Measurements from ENCODE around the gene ZBTB1. TPM values are rescaled to one million over a fixed set of nuclear protein-coding genes. Genes with fewer than 3 reads are reported as not detected.

ZBTB1 gene
- total and polyA plus RNA-seq, 2 donors (not counting 1 experiment from before 2014, with no cell fraction given): 52.8 to 108 TPM

Small RNA genes within 50 kb of the gene (small RNA-seq; reads per million reads assigned to genes)
- gene AL049869.4 (ENCODE audit: insufficient read length, low read depth, low replicate concordance): not detected

Other genes starting within 250 kb of the ZBTB1 start
- gene ESR2, start 210.4 kb upstream of the ZBTB1 start, total RNA-seq: 87.8 and 98.7 TPM in 2 replicates
- gene ESR2, start 210.4 kb upstream of the ZBTB1 start, polyA plus RNA-seq: 3.6 and 5.4 TPM in 2 replicates
- gene MTHFD1, start 116.4 kb upstream of the ZBTB1 start, total RNA-seq: 47.1 and 51.3 TPM in 2 replicates
- gene MTHFD1, start 116.4 kb upstream of the ZBTB1 start, polyA plus RNA-seq: 32.3 and 34.5 TPM in 2 replicates
- gene AKAP5, start 39.3 kb upstream of the ZBTB1 start, total RNA-seq: 1.4 and 1.7 TPM in 2 replicates
- 0.21 and 0.32 TPM in 2 replicates for gene AKAP5, start 39.3 kb upstream of the ZBTB1 start, polyA plus RNA-seq
- 45.7 and 51.0 TPM in 2 replicates for gene ZBTB25, start 932 bp upstream of the ZBTB1 start, total RNA-seq
- gene ZBTB25, start 932 bp upstream of the ZBTB1 start, polyA plus RNA-seq: 19.8 and 20.8 TPM in 2 replicates
- 14.9 and 19.6 TPM in 2 replicates for gene HSPA2, start 36.0 kb downstream of the ZBTB1 start, total RNA-seq
- gene HSPA2, start 36.0 kb downstream of the ZBTB1 start, polyA plus RNA-seq: 3.6 and 4.5 TPM in 2 replicates
- gene PPP1R36, start 45.2 kb downstream of the ZBTB1 start, total RNA-seq: not detected in 2 replicates
- gene PPP1R36, start 45.2 kb downstream of the ZBTB1 start, polyA plus RNA-seq: 0.06 TPM in 1 of 2 replicates, not detected in the other
- 0.12 and 0.22 TPM in 2 replicates for gene PLEKHG3, start 199.7 kb downstream of the ZBTB1 start, total RNA-seq
- 0.25 and 0.63 TPM in 2 replicates for gene PLEKHG3, start 199.7 kb downstream of the ZBTB1 start, polyA plus RNA-seq

All from B cell (primary cell).